IMR-90 (cell line): ENCODE measurements around the gene IFT81. TPM values are rescaled to one million over a fixed set of nuclear protein-coding genes. Genes with fewer than 3 reads are reported as not detected.
A peak's percentile ranks its signal among the peaks of the same experiment; 100 is the strongest.

Experiments
- ATAC-seq: fragments of 200-7000 bp; cut with Tn5 transposase; 2 replicates; pipeline ENCODE4 v1.9.1; 2020; ENCODE audit warnings: low read depth, mild to moderate bottlenecking, moderate library complexity
- BruUV-seq: library from RNA; stranded (reverse); fragments of 400-500 nt; replicated peaks from 2 replicates; lab custom pipeline; 2021; lab: Mats Ljungman, UMichigan
- CTCF ChIA-PET: fragments of 300-600 bp; formaldehyde crosslinking; extraction: SDS; loops from one replicate; lab custom pipeline; 2021; ENCODE audit warnings: antibody characterized with exemption; lab: Yijun Ruan, JAX
- POLR2A ChIA-PET: fragments of 300-600 bp; sonication (Branson Sonifier 250); formaldehyde crosslinking; loops from one replicate; lab custom pipeline; 2022; ENCODE audit warnings: antibody characterized with exemption; ENCODE audit not compliant: unreplicated experiment; lab: Charles Lee
- DNase-seq: peaks from one replicate; pipeline ENCODE4 v3.0.0; 2013
- H2AFZ ChIP-seq: replicated peaks from 2 replicates; pipeline ENCODE3; 2013; ENCODE audit warnings: low read length, mild to moderate bottlenecking; ENCODE audit not compliant: poor library complexity
- H2AK5ac ChIP-seq: 2 replicates; pipeline ENCODE4 v1.6.1; 2013; ENCODE audit warnings: low read depth, low read length, inconsistent platforms
- H2AK9ac ChIP-seq: replicated peaks from 2 replicates; pipeline ENCODE3; 2013; ENCODE audit warnings: mild to moderate bottlenecking, low read depth, low read length, moderate library complexity; ENCODE audit not compliant: poor library complexity
- H2BK120ac ChIP-seq: 2 replicates; pipeline ENCODE4 v1.6.1; 2013; ENCODE audit warnings: low read depth, low read length, inconsistent platforms
- H2BK15ac ChIP-seq: 3 replicates; pipeline ENCODE4 v1.6.1; 2013; ENCODE audit warnings: low read depth, low read length, inconsistent platforms
- H2BK20ac ChIP-seq: 2 replicates; pipeline ENCODE4 v1.6.1; 2013; ENCODE audit warnings: low read depth, mild to moderate bottlenecking, inconsistent platforms, low read length, moderate library complexity
- H2BK5ac ChIP-seq: 2 replicates; pipeline ENCODE4 v1.6.1; 2013; ENCODE audit warnings: mild to moderate bottlenecking, low read depth, low read length, inconsistent platforms; ENCODE audit not compliant: poor library complexity, severe bottlenecking
- H3K14ac ChIP-seq: replicated peaks from 2 replicates; pipeline ENCODE4 v1.6.1; 2013; ENCODE audit warnings: low read depth, low read length, inconsistent platforms
- H3K18ac ChIP-seq: 2 replicates; pipeline ENCODE4 v1.6.1; 2013; ENCODE audit warnings: low read depth, low read length, control low read depth
- H3K23ac ChIP-seq: 2 replicates; pipeline ENCODE4 v1.6.1; 2013; ENCODE audit warnings: low read depth, low read length, inconsistent platforms
- H3K27ac ChIP-seq: 2 replicates; pipeline ENCODE4 v1.5.1; 2013; ENCODE audit warnings: mild to moderate bottlenecking, control low read depth, low read length; ENCODE audit not compliant: insufficient read depth
- H3K27me3 ChIP-seq: 2 replicates; pipeline ENCODE4 v1.6.1; 2013; ENCODE audit warnings: low read length; ENCODE audit not compliant: control insufficient read depth, insufficient read depth
- H3K36me3 ChIP-seq: 2 replicates; pipeline ENCODE4 v1.6.1; 2013; ENCODE audit warnings: low read length, mixed read lengths; ENCODE audit not compliant: control insufficient read depth, insufficient read depth
- H3K4ac ChIP-seq: 2 replicates; pipeline ENCODE4 v1.6.1; 2013; ENCODE audit warnings: low read depth, low read length, inconsistent platforms
- H3K4me1 ChIP-seq: 2 replicates; pipeline ENCODE4 v1.6.1; 2013; ENCODE audit warnings: low read length, mixed read lengths; ENCODE audit not compliant: control insufficient read depth, insufficient read depth
- H3K4me2 ChIP-seq: 2 replicates; pipeline ENCODE4 v1.6.1; 2013; ENCODE audit warnings: low read depth, mild to moderate bottlenecking, control low read depth, low read length, moderate library complexity
- H3K4me3 ChIP-seq: 2 replicates; pipeline ENCODE4 v1.5.1; 2013; ENCODE audit warnings: low read depth, mild to moderate bottlenecking, control low read depth, low read length, moderate library complexity; ENCODE audit not compliant: insufficient read depth
- H3K56ac ChIP-seq: 2 replicates; pipeline ENCODE4 v1.6.1; 2013; ENCODE audit warnings: low read length, inconsistent platforms; ENCODE audit not compliant: insufficient read depth; ENCODE audit errors: extremely low read depth
- H3K79me1 ChIP-seq, 2 experiments: 2 replicates each; pipeline ENCODE4 v1.6.1; 2013; ENCODE audit warnings: low read length in 2 of 2, inconsistent platforms in 1 of 2, low read depth in 1 of 2
- H3K9ac ChIP-seq: 2 replicates; pipeline ENCODE4 v1.6.1; 2013; ENCODE audit warnings: low read depth, low read length, control low read depth
- H3K9me1 ChIP-seq: 2 replicates; pipeline ENCODE4 v1.6.1; 2013; ENCODE audit warnings: low read length, inconsistent platforms; ENCODE audit not compliant: insufficient read depth
- H3K9me3 ChIP-seq: 2 replicates; pipeline ENCODE4 v1.6.1; 2013; ENCODE audit warnings: low read length; ENCODE audit not compliant: control insufficient read depth, insufficient read depth
- H4K20me1 ChIP-seq: 2 replicates; pipeline ENCODE4 v1.6.1; 2013; ENCODE audit warnings: low read length, inconsistent platforms; ENCODE audit not compliant: insufficient read depth
- H4K5ac ChIP-seq: 2 replicates; pipeline ENCODE4 v1.6.1; 2013; ENCODE audit warnings: mild to moderate bottlenecking, low read depth, low read length, control low read depth
- H4K8ac ChIP-seq, 2 experiments: 2 replicates each; pipeline ENCODE4 v1.6.1; 2013; ENCODE audit warnings: low read depth in 2 of 2, low read length in 2 of 2, control low read depth in 1 of 2, inconsistent platforms in 1 of 2
- H4K91ac ChIP-seq: 2 replicates; pipeline ENCODE4 v1.6.1; 2013; ENCODE audit warnings: low read depth, low read length, inconsistent platforms; ENCODE audit not compliant: insufficient read depth
- BHLHE40 ChIP-seq: fragments of 150-350 bp; IDR thresholded peaks from 2 replicates; pipeline ENCODE4 v1.6.1; 2016; ENCODE audit warnings: mild to moderate bottlenecking, low read depth, low read length
- CEBPB ChIP-seq: IDR thresholded peaks from 2 replicates; pipeline ENCODE4 v1.6.1; 2012; ENCODE audit warnings: low read depth, low read length, improper control_type of control experiment
- CHD1 ChIP-seq: IDR thresholded peaks from 2 replicates; pipeline ENCODE4 v1.6.1; 2012; ENCODE audit warnings: low read depth, low read length, improper control_type of control experiment
- FOS ChIP-seq: fragments of 150-350 bp; IDR thresholded peaks from 2 replicates; pipeline ENCODE4 v1.6.1; 2016; ENCODE audit warnings: low read depth, low read length
- MAFK ChIP-seq: IDR thresholded peaks from 2 replicates; pipeline ENCODE4 v1.6.1; 2012; ENCODE audit warnings: low read depth, low read length, improper control_type of control experiment
- MAZ ChIP-seq: IDR thresholded peaks from 2 replicates; pipeline ENCODE4 v1.6.1; 2012; ENCODE audit warnings: low read depth, mild to moderate bottlenecking, low read length, improper control_type of control experiment, moderate library complexity, borderline replicate concordance
- MXI1 ChIP-seq: IDR thresholded peaks from 2 replicates; pipeline ENCODE4 v1.6.1; 2012; ENCODE audit warnings: low read depth, mild to moderate bottlenecking, low read length, moderate library complexity, borderline replicate concordance
- NFE2L2 ChIP-seq: fragments of 150-350 bp; IDR thresholded peaks from 2 replicates; pipeline ENCODE4 v1.6.1; 2016; ENCODE audit warnings: low read depth, mild to moderate bottlenecking, low read length
- POLR2A ChIP-seq: IDR thresholded peaks from 2 replicates; pipeline ENCODE4 v1.6.1; 2012; ENCODE audit warnings: mild to moderate bottlenecking, low read depth, low read length
- RAD21 ChIP-seq: IDR thresholded peaks from 2 replicates; pipeline ENCODE4 v1.6.1; 2012; ENCODE audit warnings: low read length, improper control_type of control experiment
- RCOR1 ChIP-seq: IDR thresholded peaks from 2 replicates; pipeline ENCODE4 v1.6.1; 2012; ENCODE audit warnings: mild to moderate bottlenecking, low read length, improper control_type of control experiment; ENCODE audit not compliant: insufficient replicate concordance
- RFX5 ChIP-seq: IDR thresholded peaks from 2 replicates; pipeline ENCODE4 v1.8.0; 2012; ENCODE audit warnings: low read depth, mild to moderate bottlenecking, low read length, moderate library complexity
- SMC3 ChIP-seq: fragments of 150-350 bp; IDR thresholded peaks from 2 replicates; pipeline ENCODE4 v1.6.1; 2016; ENCODE audit warnings: low read depth, mild to moderate bottlenecking, antibody characterized with exemption, low read length, moderate library complexity
- USF2 ChIP-seq: fragments of 150-350 bp; IDR thresholded peaks from 2 replicates; pipeline ENCODE4 v1.6.1; 2017; ENCODE audit warnings: mild to moderate bottlenecking, antibody characterized with exemption, low read length, low read depth
- WGBS, 2 experiments: methylation state at CpG; one replicate each; pipeline versions ENCODE4 v1.1.5 to v1.1.7; 2013; ENCODE audit warnings: missing lambda C conversion rate in 2 of 2; ENCODE audit not compliant: insufficient read length in 1 of 2; ENCODE audit errors: extremely low coverage in 2 of 2; 5-methylcytosine and 5-hydroxymethylcytosine counted together
- dilution Hi-C: fragments of 300-500 bp; cut with HindIII; formaldehyde crosslinking; loops from one replicate; pipeline ENCODE4 v1.14.3; 2018; ENCODE audit warnings: low sequenced_read_pairs; ENCODE audit not compliant: unreplicated experiment
- in situ Hi-C: fragments of 300-500 bp; cut with MboI; formaldehyde crosslinking; loops from 3 replicates; pipeline ENCODE4 v1.14.3; 2019; ENCODE audit warnings: low sequenced_read_pairs, inconsistent platforms, mixed read lengths
- intact Hi-C: fragments of 100-400 bp; cut with micrococcal nuclease; formaldehyde crosslinking; loops from 2 replicates; pipeline ENCODE4 v1.10.0; 2022
- polyA plus RNA-seq, 3 experiments: library from polyadenylated mRNA; depleted of rRNA; stranded (reverse); fragments of >200 nt; gene quantifications; 2 replicates each; pipeline ENCODE4 v1.2.3, GENCODE V29; 2012; ENCODE audit warnings: low replicate concordance in 1 of 3
- total RNA-seq: library from RNA; depleted of rRNA; stranded (reverse); fragments of >200 nt; gene quantifications from 2 replicates; pipeline ENCODE4 v1.2.3, GENCODE V29; 2012
- TF ChIP-seq, protein P1 (sequence below): fragments of 150-350 bp; IDR thresholded peaks from 2 replicates; pipeline ENCODE4 v1.6.1; 2016; ENCODE audit warnings: low read depth, mild to moderate bottlenecking, low read length, moderate library complexity, borderline replicate concordance
- TF ChIP-seq, protein P2 (sequence below): conservative IDR thresholded peaks from 2 replicates; pipeline ENCODE4 v1.5.1; 2012; ENCODE audit warnings: mild to moderate bottlenecking, low read depth, low read length, improper control_type of control experiment

The IFT81 gene
- total and polyA plus RNA-seq, 2 of the 4 experiments (the other 2 are of a cell fraction), result 6.1 to 8.1 TPM

- WGBS, 2 experiments, result no CpG with 5 or more reads among the region's 1 CpG
- no peak overlapping the region for H3K14ac ChIP-seq
- CTCF ChIA-PET, result interaction anchor here (1.1 kb wide), 1 partner anchor 251 kb away, joined by 10 read pairs; no protein-coding TSS in a partner anchor
- DNase-seq, result peak; percentile 51
- H3K56ac ChIP-seq, result 0 out of 2 replicates have a peak overlapping the region, but pooled peaks have one; percentile 14
- no peak overlapping the region for H4K91ac ChIP-seq
- TF ChIP-seq FOS (no peak), MXI1 (no peak), MAZ (no peak), RAD21 (no peak), NFE2L2 (no peak), RCOR1 (no peak), SMC3 (no peak), CHD1 (no peak), RFX5 (no peak), USF2 (no peak), BHLHE40 (no peak), POLR2A (no peak), CEBPB (no peak), MAFK (no peak)
- TF ChIP-seq, protein P1, sequence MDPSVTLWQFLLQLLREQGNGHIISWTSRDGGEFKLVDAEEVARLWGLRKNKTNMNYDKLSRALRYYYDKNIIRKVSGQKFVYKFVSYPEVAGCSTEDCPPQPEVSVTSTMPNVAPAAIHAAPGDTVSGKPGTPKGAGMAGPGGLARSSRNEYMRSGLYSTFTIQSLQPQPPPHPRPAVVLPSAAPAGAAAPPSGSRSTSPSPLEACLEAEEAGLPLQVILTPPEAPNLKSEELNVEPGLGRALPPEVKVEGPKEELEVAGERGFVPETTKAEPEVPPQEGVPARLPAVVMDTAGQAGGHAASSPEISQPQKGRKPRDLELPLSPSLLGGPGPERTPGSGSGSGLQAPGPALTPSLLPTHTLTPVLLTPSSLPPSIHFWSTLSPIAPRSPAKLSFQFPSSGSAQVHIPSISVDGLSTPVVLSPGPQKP, result no peak
- TF ChIP-seq, protein P2, sequence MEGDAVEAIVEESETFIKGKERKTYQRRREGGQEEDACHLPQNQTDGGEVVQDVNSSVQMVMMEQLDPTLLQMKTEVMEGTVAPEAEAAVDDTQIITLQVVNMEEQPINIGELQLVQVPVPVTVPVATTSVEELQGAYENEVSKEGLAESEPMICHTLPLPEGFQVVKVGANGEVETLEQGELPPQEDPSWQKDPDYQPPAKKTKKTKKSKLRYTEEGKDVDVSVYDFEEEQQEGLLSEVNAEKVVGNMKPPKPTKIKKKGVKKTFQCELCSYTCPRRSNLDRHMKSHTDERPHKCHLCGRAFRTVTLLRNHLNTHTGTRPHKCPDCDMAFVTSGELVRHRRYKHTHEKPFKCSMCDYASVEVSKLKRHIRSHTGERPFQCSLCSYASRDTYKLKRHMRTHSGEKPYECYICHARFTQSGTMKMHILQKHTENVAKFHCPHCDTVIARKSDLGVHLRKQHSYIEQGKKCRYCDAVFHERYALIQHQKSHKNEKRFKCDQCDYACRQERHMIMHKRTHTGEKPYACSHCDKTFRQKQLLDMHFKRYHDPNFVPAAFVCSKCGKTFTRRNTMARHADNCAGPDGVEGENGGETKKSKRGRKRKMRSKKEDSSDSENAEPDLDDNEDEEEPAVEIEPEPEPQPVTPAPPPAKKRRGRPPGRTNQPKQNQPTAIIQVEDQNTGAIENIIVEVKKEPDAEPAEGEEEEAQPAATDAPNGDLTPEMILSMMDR, result no peak
- H3K9ac ChIP-seq, result no peak overlapping the region
- no peaks in the 10 kb centered on the region for H3K27me3 ChIP-seq
- H2AK5ac ChIP-seq, result no peak overlapping the region
- H2AFZ ChIP-seq, result no peak overlapping the region
- H2BK15ac ChIP-seq, result 0 out of 3 replicates have a peak overlapping the region, but pooled peaks have one; percentile 11
- H3K18ac ChIP-seq, result peak overlapping the region; percentile 71; the same call in 1 of the 2 replicates
- H3K4me2 ChIP-seq, result peak overlapping the region; percentile 43; the same call in 1 of the 2 replicates
- peak overlapping the region; percentile 90; the same call in 1 of the 2 replicates for H4K5ac ChIP-seq
- H3K4me1 ChIP-seq, result peaks cover 4% of the 10 kb centered on the region
- peaks cover 1% of the 10 kb centered on the region for H3K9me3 ChIP-seq
- peak overlapping the region; percentile 86 for H2BK5ac ChIP-seq
- peaks cover 8% of the 10 kb centered on the region for H3K9me1 ChIP-seq
- peak overlapping the region in 1 of 2 experiments; percentile 77; a peak in 3 of 4 replicates for H4K8ac ChIP-seq
- peak; percentile 77 for ATAC-seq
- peak overlapping the region; percentile 59; the same call in 1 of the 2 replicates for H2BK120ac ChIP-seq
- no TSS peak for BruUV-seq
- in situ Hi-C loops, result no loop called here
- POLR2A ChIA-PET, result no interaction called here
- no peak overlapping the region for H3K4me3 ChIP-seq
- peaks cover 0 to 11% of the 10 kb centered on the region in 2 experiments; a peak in 1 of 4 replicates for H3K79me1 ChIP-seq
- intact Hi-C loops, result no loop called here
- H3K27ac ChIP-seq, result peak overlapping the region; percentile 78; the same call in 1 of the 2 replicates
- peak overlapping the region; percentile 50; the same call in 1 of the 2 replicates for H2BK20ac ChIP-seq
- peak overlapping the region; percentile 41; the same call in 1 of the 2 replicates for H3K23ac ChIP-seq
- peaks cover 13% of the 10 kb centered on the region for H3K36me3 ChIP-seq
- no peaks in the 10 kb centered on the region for H4K20me1 ChIP-seq
- H2AK9ac ChIP-seq, result no peak overlapping the region
- no peak overlapping the region; the same call in 1 of the 2 replicates for H3K4ac ChIP-seq
- dilution Hi-C loops, result no loop called here
Measured at GRCh38 chr12:110180591-110181005, 56.4 kb downstream of the IFT81 start.
